Measurements from ENCODE around the gene PRAF2.
A peak's percentile ranks its signal among the peaks of the same experiment; 100 is the strongest.

The PRAF2 gene, protein sequence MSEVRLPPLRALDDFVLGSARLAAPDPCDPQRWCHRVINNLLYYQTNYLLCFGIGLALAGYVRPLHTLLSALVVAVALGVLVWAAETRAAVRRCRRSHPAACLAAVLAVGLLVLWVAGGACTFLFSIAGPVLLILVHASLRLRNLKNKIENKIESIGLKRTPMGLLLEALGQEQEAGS

DNA sequence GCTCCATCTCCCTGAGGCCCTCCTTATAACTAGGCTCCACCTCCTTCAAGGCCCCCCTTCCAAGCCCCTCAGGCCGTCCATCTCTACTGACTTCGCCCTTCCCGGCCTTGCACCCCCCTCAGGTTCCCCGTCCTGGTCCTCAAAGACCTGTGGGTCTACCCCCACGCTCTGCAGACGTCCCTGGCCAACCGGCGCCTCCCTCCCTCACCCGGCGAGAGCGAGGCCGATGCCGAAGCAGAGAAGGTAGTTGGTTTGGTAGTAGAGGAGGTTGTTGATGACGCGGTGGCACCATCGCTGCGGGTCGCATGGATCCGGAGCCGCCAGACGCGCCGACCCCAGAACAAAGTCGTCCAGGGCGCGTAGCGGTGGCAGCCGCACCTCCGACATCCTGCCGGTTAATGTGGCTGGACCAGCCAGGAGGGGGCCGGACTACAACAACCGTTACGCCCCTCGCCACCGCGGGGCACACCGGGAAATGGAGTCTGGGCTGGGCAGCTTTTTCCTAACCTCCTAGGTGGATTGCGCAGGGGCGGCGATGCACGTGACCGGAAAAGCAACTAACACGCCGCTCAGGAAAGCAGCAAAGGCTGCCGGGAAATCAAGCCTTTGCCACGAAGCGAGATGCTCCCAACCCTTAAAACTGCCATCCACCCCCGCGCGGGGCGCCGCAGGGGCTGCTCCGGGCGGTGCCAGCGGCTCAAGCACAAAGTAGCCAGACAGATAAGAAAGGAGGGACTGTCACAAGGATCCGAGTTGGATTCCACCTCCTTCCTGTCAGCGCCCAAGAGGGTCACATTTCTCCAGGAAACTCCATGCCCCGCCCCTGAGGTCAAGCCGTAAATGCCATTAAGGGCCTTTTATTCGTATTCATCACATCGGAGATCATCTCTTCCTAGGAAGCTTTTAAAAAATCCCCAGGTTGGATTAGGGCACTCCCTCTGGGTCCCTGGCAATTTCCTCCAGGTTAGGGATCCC is at the start of gene PRAF2:
Gene PRAF2, minus strand, starts transcription at position 402 of the 975 bp plus-strand sequence. Its CDS starts 15 bp downstream, at position 387.
- DNase-seq (ENCODE audit: low read depth) = peak; percentile 93

DNA sequence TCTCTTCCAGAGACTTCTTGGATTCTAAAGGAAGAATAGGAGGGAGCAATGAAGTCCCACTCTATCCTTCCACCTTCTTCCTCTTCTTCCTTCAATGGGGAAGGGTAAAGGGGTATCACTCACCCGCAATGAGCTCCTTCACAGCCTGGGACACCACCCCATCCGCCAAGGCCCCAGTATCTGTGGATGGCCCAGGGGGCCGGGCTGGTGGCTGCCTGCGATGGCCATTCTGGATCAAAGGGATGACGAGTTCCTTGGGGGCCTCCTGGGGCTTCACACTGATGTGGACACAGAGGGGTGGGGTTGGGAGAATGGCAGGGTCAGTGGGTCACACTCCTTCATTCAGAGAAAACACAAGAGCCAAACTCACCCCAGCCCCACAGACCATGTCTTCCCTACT is 48.7 kb upstream of the PRAF2 start:
- DNase-seq (ENCODE audit: low read depth) = no peak

DNA sequence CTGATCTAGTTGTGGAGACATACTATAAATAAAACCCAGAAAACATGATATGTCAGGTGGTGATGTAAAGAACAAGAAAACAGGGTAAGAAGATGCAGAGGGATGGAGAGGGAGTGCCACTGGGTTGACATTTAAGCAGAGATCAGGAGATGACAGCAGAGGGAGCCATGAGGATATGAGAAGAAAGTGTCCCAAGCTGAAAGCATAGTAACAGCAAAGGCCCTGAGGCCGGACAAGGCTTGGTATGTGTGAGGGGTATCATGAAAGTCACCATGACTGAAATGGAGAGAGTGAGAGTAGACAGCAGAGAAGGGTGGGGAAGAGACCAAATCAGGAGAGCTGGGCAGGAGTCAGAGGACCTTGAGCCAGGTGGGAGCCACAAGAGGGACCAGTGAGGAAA is 46.3 kb upstream of the PRAF2 start:
- DNase-seq (ENCODE audit: low read depth) = peak; percentile 9

DNA sequence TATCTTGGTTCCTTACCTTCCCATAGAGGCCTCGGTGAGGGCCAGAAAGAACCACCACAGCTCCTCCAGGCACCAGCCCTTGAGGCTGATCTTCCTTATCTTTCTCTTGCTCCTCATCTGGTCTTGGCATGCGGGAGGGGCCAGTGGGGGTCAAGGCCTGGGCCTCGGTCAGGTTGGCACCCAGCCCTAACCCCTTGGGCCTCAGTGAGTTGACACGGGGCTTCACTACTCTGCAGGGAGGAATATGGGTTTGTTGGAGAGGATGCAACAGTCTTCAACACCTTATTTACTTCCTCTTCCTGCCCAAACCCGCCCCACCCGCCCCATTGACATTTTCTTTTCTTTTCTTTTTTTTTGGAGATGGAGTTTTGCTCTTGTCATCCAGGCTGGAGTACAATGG is 43.8 kb upstream of the PRAF2 start:
- no peak for DNase-seq (ENCODE audit: low read depth)

DNA sequence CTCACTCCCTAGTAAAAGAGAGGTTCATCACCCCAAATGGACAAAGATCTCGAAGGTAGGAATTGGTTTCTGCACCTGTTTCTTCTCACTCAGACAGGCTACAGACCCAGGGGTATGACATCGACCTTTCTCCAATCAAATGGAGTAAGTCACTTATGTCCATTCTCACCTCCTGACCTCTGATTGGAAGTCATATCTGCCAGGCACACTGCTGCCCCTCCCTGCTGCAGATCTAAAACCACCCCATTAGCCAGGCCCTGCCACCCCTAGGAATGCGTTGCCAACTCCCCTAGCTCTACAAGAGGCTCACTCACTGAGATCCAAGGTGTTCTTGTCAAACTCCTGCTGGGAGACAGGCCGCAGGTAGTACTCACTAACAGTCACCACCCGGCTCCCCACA is 42.9 kb upstream of the PRAF2 start:
- DNase-seq (ENCODE audit: low read depth) = no peak

DNA sequence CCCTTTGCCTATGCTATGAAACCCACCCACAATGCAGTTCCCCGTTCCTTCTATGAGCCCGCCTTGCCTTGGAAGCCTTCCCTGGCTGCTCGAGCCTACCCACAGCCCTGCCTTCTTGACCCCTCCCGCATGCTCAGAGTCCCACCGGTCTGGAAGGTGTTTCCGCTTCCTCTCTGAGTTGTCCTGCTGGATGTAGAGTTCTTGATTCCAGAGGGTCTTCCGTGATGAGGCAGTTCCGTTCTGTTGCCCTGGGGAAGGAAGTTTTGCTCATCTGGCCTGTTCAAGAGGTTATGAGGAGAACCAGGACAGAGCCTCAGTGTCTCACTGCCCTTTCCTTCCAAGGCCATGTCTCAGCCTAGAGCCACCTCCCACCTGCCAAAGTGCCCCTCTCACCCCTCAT is 42.3 kb upstream of the PRAF2 start:
- DNase-seq (ENCODE audit: low read depth) = no peak

DNA sequence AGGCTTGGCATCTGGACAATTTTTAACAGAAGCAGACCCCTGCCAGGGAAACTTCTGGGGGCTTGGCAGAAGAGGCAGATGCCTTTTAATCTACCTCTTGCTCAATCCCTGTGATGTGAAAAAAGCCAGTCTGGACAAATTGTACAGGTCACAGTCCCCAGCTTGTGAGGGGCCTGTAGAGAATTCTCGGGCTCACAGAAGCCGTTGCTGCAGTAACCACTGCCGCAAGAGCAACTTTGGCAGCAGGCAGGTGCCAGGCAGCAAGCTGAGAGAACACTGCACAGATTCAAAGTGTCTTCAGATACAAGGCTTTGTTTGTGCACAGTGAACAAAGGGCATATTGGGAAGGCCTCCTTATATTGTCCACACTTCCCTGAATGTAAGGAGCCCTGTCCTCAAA is 38.0 kb upstream of the PRAF2 start:
- DNase-seq (ENCODE audit: low read depth) = no peak

DNA sequence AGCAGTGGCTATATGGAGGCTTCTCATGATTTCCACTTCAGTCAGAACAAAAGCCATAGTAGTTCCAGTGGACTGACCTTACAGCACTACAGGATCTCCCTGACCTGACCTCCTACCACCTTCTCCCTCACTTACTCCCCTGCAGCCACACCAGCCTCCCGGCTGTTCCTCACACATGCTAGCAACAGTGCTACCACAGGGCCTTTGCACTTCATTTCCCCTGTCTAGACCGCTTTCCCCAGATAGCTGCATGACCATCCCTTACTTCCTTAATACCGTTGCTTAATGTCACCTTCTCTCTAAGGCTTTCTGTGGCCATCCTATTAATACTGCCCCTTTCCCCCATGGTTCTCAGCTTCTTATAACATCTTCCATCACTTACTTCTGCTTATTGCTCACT is 36.6 kb upstream of the PRAF2 start:
- DNase-seq (ENCODE audit: low read depth) = no peak

DNA sequence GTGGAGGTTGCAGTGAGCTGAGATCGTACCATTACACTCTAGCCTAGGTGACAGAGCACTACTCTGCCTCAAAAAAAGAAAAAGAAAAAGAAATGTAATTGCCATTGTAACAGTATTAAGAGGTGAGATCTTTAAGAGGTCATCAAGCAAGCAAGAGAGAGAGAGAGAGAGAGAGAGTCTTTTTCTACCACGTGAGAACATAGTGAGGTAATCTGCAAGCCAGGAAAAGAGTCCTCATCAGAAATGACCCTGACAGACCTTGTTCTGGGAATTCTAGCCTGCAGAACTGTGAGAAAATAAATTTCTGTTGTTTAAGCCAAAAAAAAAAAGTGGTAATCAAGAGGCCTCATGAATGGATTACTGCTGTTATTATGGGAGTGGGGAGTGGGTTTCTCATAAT is 34.8 kb upstream of the PRAF2 start:
- no peak for DNase-seq (ENCODE audit: low read depth)

DNA sequence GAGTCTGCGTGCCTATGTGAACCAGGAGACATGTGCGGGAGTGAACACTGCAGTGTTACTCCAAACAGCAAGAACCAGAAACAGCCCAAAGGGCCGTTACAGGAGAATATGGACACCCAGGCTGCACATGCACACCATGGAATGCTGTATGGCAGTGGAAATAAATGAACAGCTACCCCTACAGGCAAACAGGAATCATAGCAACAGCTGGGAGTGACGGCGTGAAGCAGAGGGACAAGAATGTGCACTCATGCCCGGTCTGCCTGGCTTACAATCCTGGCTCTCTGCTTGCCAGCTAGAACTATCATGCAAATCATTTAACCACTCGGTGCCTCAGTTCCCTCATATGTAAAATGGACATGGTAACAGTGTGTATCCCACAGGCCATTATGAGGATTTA is 33.1 kb upstream of the PRAF2 start:
- peak; percentile 55 for DNase-seq (ENCODE audit: low read depth)

DNA sequence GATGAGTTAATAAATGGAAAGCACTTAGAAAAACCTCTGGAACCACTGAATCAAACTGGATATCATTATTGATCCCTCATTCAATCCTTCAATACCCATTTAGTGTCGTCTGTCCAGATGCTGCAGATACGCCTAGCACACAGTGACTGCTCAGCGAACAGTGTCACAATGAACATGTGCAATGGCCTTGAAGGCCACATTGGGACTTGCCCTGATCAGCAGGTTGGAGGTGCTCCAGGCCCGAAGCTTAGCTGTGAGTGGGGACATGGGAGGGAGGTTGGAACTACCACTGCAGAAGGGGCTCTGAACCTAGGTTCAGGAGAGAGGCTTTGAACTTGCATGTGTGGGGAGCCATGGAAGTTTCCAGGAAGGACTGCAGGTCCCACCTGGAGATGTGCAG is 32.5 kb upstream of the PRAF2 start:
- DNase-seq (ENCODE audit: low read depth) = no peak

DNA sequence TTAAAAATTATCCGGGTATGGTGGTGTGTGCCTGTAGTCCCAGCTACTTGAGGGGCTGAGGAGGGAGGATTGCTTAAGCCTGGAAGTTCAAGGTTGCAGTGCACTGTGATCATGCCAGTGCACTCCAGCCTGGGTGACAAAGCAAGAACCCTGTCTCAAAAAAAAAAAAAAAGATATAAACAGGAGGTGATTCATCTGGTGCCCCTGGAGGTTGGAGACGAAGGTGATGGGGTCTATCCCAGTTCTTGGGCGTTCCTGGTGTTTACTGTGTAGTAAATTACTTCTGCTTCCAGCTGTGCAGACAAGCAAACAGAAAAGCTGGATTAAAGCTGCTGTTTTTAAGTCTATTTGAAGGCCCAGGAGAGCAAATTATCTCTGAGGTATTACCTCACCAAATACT is 29.8 kb upstream of the PRAF2 start:
- DNase-seq (ENCODE audit: low read depth) = no peak

DNA sequence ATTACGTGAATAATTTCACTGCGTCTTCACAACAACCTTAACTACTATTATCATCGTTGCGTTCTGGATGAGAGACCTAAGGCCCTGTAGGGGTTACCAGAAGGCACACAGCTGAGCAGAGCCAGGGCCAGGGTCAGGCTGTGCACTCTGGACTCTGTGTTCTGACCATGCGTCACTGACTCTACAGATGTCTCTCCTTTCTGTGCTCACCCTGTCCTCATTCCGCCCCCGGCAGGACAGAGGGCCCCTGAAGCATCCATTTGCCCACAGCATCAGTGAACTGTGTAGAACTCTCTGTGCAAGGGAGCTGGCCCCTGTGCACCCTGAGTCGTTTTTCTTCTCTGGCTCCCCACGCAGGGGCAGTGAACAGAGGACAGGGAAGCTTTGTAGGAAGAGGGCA is 28.4 kb upstream of the PRAF2 start:
- no peak for DNase-seq (ENCODE audit: low read depth)

DNA sequence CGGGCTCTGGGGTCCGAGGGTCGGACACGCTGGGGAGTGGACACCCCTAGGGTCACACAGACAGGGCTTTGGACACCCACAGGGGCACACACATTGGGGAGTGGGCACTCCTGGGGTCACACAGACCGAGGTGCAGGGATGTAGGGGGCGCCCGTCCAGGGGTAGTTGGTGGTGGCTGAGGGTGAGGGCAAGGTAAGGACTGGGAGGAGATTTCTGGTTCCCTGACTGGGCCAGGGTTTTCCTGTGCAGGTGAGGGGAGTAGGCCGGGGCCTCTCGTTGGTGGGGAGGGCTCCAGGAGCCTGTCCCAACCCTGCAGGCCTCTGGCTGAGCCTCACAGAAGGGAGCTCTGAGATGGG is 27.8 kb upstream of the PRAF2 start:
- no peak for DNase-seq (ENCODE audit: low read depth)

DNA sequence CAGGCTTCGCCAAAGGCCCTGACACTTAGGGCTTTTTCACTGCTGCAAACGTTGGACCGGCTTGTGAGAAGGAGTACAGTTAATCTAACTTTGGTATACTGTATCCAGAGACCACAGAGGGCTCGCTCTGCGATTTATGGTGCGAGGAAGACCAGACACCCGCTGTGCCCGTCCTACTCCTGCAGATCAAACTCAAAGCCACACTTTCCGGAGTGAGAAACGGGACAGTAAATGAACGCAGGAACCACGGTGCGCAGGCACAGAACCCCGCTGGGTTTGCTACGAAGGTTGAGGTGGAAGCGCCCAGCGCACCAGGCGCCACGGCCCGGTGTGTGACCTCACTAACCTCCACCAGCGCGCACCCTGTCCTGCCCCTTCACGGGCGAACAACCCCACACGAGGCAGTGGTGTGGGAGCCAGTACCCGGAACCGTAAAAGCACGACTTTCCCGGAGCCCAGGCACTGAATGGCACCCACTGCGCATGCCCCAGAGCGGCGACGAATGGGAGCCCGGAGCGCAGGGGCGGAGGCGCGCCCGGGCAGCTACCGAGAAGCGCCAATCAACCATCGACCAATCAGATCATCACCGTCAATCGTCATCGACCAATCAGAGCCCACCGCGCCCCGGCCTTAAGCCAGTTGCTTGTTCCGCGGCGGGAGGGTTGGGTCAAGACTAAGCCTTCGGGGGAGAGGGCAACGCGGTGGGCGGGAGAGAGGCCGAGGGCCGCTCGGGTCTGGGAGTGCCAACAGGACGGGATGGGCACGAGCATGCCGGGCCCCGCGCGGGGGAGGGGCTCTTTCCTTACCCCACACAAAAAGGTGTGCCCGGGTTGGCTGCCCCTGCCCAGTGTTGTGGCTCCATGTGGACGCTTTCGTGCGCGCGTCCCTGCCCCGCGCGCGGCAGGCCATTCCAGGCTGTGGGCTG is 27.2 kb upstream of the PRAF2 start:
- DNase-seq (ENCODE audit: low read depth) = peak; percentile 93

DNA sequence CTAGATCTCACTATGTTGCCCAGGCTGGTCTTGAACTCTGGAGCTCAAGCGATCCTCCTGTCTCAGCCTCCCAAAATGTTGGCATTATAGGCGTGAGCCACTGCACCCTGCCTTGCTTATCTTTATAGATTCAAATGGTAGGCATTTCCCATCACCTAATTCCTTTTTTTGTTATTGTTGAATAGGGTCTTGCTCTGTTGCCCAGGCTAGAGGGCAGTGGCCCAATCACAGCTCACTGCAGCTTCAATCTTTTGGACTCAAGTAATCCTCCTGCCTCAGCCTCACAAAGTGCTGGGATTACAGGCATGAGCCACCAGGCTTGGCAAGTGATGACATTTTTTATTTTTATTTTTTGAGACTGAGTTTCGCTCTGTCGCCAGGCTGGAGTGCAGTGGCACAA is 22.6 kb upstream of the PRAF2 start:
- DNase-seq (ENCODE audit: low read depth) = no peak

DNA sequence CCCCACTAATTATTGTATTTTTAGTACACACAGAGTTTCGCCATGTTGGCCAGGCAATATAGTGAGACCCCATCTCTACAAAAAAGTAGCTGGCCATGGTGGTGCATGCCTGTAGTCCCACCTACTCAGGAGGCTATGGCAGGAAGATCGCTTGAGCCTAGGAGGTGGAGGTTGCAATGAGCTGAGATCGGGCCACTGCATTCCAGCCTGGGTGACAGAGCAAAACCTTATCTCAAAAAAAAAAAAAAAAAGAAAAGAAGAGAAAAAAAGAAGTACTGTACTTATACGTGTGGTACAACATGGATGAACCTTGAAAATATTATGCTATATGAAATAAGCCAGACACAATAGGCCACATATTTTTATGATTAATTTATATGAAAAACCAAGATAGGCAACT is 15.8 kb upstream of the PRAF2 start:
- no peak for DNase-seq (ENCODE audit: low read depth)

DNA sequence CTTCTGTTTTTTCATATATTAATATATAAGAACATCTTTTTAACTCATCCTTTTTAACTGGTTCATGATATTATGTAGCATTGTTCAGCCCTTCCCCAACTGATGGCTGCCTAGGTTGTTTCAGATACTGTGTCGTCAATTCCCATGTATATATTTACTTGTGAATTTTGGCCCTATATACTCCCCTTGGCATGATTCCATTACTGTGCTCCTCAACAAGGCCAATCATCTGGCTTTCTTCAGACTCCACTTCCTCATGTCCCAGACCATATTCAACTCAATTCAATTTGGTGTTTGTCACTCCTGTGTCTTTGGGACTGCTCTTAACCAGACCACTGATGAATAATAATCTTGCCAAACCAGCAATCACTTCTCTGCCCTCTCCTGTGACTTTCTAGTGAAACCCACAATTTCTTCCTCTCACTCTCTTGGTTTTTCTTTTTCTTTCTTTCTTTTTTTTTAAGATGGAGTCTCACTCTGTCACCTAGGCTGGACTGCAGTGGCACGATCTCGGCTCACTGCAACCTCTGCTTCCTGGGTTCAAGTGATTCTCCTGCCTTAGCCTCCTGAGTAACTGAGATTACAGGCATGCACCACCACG is 8.6 kb upstream of the PRAF2 start:
- no peak for DNase-seq (ENCODE audit: low read depth)

DNA sequence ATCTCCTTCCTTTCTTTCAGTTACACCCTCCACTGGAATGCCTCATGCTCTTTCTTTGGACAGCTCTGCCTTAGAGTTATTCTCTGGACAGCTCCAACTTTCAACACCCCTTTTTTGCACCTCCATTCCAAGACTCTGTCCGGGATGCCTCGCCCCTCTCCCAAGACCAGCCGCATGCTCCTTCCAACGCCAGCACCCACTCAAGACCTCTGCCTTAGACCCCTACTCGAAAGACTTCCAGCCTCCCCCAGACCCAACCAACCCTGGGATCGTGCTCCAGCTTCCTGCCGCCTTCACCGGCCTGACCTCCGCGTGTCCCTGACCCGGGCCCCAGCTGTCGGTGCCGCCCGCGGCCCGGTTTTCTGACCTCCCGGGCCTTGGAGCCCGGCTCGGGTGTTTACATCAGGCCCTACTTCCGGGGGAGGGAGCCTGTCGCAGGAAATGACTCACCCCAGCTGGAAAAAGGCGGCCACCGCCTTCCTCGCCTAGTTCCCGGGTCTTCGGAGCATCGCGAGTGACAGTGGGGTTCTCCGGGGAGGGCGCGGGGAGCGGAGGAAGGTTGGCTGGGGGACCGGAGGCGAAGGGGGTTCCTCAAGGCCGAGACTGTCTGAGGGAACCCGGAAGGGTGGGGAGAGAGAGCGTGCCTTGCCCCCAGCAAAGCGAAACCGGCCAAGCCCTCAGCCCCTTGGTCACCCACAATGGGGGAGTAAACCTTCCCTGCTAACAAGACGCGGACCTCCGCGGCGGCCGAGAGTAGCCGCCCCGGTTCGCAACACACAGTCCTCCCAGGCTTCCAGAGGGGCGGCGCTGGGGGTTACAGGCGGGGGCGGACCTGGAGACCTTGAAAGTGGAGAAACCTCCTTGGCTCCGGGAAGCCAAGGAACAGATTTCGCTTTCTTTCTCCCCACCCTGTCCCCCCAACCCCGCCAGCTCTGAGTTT is 6.0 kb upstream of the PRAF2 start, which contains the start of gene WDR45:
Gene WDR45, minus strand, starts transcription at position 399 of the 940 bp plus-strand sequence. CDS start 1,792 bp downstream, outside the sequence.
- peak; percentile 79 for DNase-seq (ENCODE audit: low read depth)

DNA sequence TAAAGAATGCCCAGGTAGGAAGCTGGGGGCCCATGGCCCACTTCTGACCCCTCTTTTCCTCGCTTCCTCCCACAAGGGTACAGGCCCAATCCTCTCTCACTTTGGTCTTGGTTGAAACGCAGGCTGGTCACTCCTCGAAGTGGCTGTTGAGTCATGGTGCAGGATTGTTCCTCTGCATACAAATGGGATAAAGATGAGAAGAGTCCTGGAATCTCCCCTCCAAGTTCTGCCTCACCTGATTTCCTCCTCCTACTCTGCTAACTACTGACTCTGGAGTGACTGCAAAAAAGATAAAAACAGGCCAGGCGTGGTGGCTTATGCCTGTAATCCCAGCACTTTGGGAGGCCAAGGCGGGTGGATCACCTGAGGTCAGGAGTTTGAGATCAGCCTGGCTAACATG is 4.1 kb upstream of the PRAF2 start:
- DNase-seq (ENCODE audit: low read depth) = no peak

DNA sequence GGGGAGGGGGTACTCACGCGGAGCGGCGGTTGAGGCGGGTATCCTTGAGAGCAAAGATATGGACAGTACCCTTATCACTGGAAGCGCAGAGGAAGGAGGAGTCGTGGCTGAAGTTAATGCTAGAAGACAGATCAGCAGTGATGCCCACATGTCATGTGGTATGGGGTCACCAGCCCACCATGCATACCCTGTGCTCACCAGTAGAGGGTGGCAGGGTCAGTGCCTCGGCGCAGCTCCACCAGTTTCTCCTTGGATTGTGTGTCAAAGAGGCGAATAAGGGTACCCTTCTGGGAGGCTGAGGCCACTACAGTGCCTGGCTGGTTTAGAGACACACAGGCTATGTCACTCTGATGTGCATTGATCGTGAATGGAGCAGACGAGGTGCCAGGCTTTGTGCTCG is 1.5 kb upstream of the PRAF2 start:
- DNase-seq (ENCODE audit: low read depth) = no peak
